Thyroid gland (tissue), 4 donors: ENCODE data around the gene CNTNAP5.

Experiments used
- POLR2A ChIP-seq, 2 donors: fragments of 450-650 bp; IDR thresholded peaks; one replicate each; pipeline ENCODE4 v1.6.1; 2017; ENCODE audit warnings: antibody characterized with exemption in 2 of 2, mild to moderate bottlenecking in 2 of 2, moderate library complexity in 1 of 2
- TF ChIP-seq, protein P1 (sequence below), 6 experiments: fragments of 200-600 bp in 3 of 6; fragments of 450-650 bp in 3 of 6; sonication (generic) in 3 of 6; IDR thresholded peaks; one replicate each; pipeline ENCODE4 v1.5.1; 2016 to 2019; ENCODE audit warnings: antibody characterized with exemption in 6 of 6, mild to moderate bottlenecking in 2 of 6, inconsistent platforms in 1 of 6, moderate library complexity in 1 of 6

DNA sequence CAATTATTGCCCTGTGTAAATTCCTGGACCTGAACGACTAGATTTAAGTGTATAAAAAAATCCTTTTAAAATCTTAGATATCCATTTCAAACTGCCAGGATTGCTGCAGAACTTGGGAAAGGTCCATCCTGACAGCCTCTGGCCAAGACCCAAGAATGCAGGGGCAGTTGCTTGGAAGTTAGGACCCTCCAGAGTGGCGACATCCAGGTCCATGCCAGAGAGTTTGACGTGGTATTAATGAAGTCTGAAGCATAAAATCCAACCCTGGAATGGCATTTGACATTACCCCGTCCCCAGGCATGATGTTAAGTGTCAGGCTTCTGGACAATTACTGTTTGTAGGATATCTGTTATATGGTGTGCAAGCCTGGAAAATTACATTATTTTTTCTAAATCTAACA, 810.2 kb downstream of the CNTNAP5 start:
- TF ChIP-seq, protein P1, sequence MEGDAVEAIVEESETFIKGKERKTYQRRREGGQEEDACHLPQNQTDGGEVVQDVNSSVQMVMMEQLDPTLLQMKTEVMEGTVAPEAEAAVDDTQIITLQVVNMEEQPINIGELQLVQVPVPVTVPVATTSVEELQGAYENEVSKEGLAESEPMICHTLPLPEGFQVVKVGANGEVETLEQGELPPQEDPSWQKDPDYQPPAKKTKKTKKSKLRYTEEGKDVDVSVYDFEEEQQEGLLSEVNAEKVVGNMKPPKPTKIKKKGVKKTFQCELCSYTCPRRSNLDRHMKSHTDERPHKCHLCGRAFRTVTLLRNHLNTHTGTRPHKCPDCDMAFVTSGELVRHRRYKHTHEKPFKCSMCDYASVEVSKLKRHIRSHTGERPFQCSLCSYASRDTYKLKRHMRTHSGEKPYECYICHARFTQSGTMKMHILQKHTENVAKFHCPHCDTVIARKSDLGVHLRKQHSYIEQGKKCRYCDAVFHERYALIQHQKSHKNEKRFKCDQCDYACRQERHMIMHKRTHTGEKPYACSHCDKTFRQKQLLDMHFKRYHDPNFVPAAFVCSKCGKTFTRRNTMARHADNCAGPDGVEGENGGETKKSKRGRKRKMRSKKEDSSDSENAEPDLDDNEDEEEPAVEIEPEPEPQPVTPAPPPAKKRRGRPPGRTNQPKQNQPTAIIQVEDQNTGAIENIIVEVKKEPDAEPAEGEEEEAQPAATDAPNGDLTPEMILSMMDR (IDR thresholded peaks at IDR 0.05), result no peak
- no peak for TF ChIP-seq POLR2A (IDR thresholded peaks at IDR 0.05)
